ENCODE data around the gene ELK1. TPM values are rescaled to one million over a fixed set of nuclear protein-coding genes. Genes with fewer than 3 reads are reported as not detected.

The ELK1 gene
- total and polyA plus RNA-seq, 2 of the 4 experiments (the other 2 are of a cell fraction): 10.0 to 24.3 TPM

GRCh38 chrX:47596256-47596655, 54.1 kb downstream of the ELK1 start:
- Histone ChIP-seq H2BK120ac (ENCODE audit: low read depth, low read length) (peak overlapping the region; percentile 5; the same call in 1 of the 2 replicates), H3K56ac (ENCODE audit: extremely low read depth, insufficient read depth, low read length) (no peak overlapping the region), H2AFZ (replicated peaks; ENCODE audit: low read length, poor library complexity) (no peak overlapping the region), H3K4me3 (ENCODE audit: insufficient read depth, low read depth, low read length) (no peak overlapping the region), H2BK15ac (ENCODE audit: low read depth, low read length) (no peak overlapping the region), H4K5ac (ENCODE audit: low read depth, low read length) (peak overlapping the region; percentile 97), H3K27ac (ENCODE audit: insufficient read depth, low read length) (peak overlapping the region; percentile 99; the same call in 1 of the 2 replicates), H3K4me1 (ENCODE audit: control insufficient read depth, insufficient read depth, low read length) (peaks cover 7% of the 10 kb centered on the region), H4K91ac (ENCODE audit: insufficient read depth, low read depth, low read length) (no peak overlapping the region), H3K23ac (ENCODE audit: low read depth, low read length) (no peak overlapping the region), H3K14ac (replicated peaks; ENCODE audit: low read depth, low read length) (no peak overlapping the region), H2BK5ac (ENCODE audit: low read depth, low read length, poor library complexity, severe bottlenecking) (peak overlapping the region; percentile 73), H3K4me2 (ENCODE audit: low read depth, low read length) (no peak overlapping the region; the same call in 1 of the 2 replicates), H3K9ac (ENCODE audit: low read depth, low read length) (no peak overlapping the region), H4K8ac (ENCODE audit: low read depth in 2 of 2, low read length in 2 of 2) (no peak overlapping the region), H3K27me3 (ENCODE audit: control insufficient read depth, insufficient read depth, low read length) (no peaks in the 10 kb centered on the region), H3K79me1 (ENCODE audit: low read depth in 1 of 2, low read length in 2 of 2) (no peaks in the 10 kb centered on the region), H2BK20ac (ENCODE audit: low read depth, low read length) (no peak overlapping the region), H3K36me3 (ENCODE audit: control insufficient read depth, insufficient read depth, low read length) (no peaks in the 10 kb centered on the region), H3K18ac (ENCODE audit: low read depth, low read length) (peak overlapping the region; percentile 6), H3K4ac (ENCODE audit: low read depth, low read length) (no peak overlapping the region), H3K9me1 (ENCODE audit: insufficient read depth, low read length) (no peaks in the 10 kb centered on the region; the same call in 1 of the 2 replicates), H3K9me3 (ENCODE audit: control insufficient read depth, insufficient read depth, low read length) (peaks cover 3% of the 10 kb centered on the region), H2AK9ac (replicated peaks; ENCODE audit: low read depth, low read length, poor library complexity) (no peak overlapping the region), H2AK5ac (ENCODE audit: low read depth, low read length) (no peak overlapping the region), H4K20me1 (ENCODE audit: insufficient read depth, low read length) (no peaks in the 10 kb centered on the region)
- intact Hi-C loops (cut with micrococcal nuclease) (no loop called here), in situ Hi-C loops (cut with MboI; ENCODE audit: low sequenced_read_pairs) (no loop called here), dilution Hi-C loops (cut with HindIII; ENCODE audit: low sequenced_read_pairs, unreplicated experiment) (no loop called here)
- no peak for TF ChIP-seq FOS (IDR thresholded peaks at IDR 0.05; ENCODE audit: low read depth, low read length)
- no peak for TF ChIP-seq RAD21 (IDR thresholded peaks at IDR 0.05; ENCODE audit: low read length)
- TF ChIP-seq SMC3 (IDR thresholded peaks at IDR 0.05; ENCODE audit: low read depth, low read length): no peak
- TF ChIP-seq MAFK (IDR thresholded peaks at IDR 0.05; ENCODE audit: low read depth, low read length): no peak
- TF ChIP-seq ELK1 (IDR thresholded peaks at IDR 0.05; ENCODE audit: borderline replicate concordance, low read depth, low read length): no peak
- no peak for TF ChIP-seq MAZ (IDR thresholded peaks at IDR 0.05; ENCODE audit: borderline replicate concordance, low read depth, low read length)
- TF ChIP-seq MXI1 (IDR thresholded peaks at IDR 0.05; ENCODE audit: borderline replicate concordance, low read depth, low read length): no peak
- no peak for TF ChIP-seq NFE2L2 (IDR thresholded peaks at IDR 0.05; ENCODE audit: low read depth, low read length)
- TF ChIP-seq POLR2A (IDR thresholded peaks at IDR 0.05; ENCODE audit: low read depth, low read length): no peak
- no peak for TF ChIP-seq RCOR1 (IDR thresholded peaks at IDR 0.05; ENCODE audit: insufficient replicate concordance, low read length)
- TF ChIP-seq CHD1 (IDR thresholded peaks at IDR 0.05; ENCODE audit: low read depth, low read length): no peak
- no peak for TF ChIP-seq RFX5 (IDR thresholded peaks at IDR 0.05; ENCODE audit: low read depth, low read length)
- no peak for TF ChIP-seq CEBPB (IDR thresholded peaks at IDR 0.05; ENCODE audit: low read depth, low read length)
- TF ChIP-seq BHLHE40 (IDR thresholded peaks at IDR 0.05; ENCODE audit: low read depth, low read length): no peak
- no peak for TF ChIP-seq CTCF (conservative IDR thresholded peaks at IDR 0.05; ENCODE audit: low read depth, low read length)
- TF ChIP-seq USF2 (IDR thresholded peaks at IDR 0.05; ENCODE audit: low read depth, low read length): no peak
- no TSS peak for BruUV-seq (replicated peaks)
- ATAC-seq (ENCODE audit: low read depth): peak; percentile 56; the same call in 1 of the 2 replicates
- ChIA-PET POLR2A (ENCODE audit: unreplicated experiment) (no interaction called here), CTCF (interaction anchor here (0.6 kb wide), 1 partner anchor 48 kb away, joined by 3 read pairs; no protein-coding TSS in a partner anchor)
- peak; percentile 71 for DNase-seq
- WGBS, 2 experiments (ENCODE audit: extremely low coverage in 2 of 2, insufficient read length in 1 of 2): no CpG with 5 or more reads among the region's 2 CpGs

Data from IMR-90 (cell line).